Measurements from ENCODE around the gene ZC3H10. TPM values are rescaled to one million over a fixed set of nuclear protein-coding genes. Genes with fewer than 3 reads are reported as not detected.
A peak's percentile ranks its signal among the peaks of the same experiment; 100 is the strongest.

Gene ZC3H10
- total RNA-seq, 5 donors from 2014 or later (not counting 1 experiment from before 2014, with no cell fraction given), result 8.4 to 15.1 (median 11.4) TPM

GRCh38 chr12:56158926-56159461 lies 40.9 kb downstream of the ZC3H10 start:
- Mint-ChIP-seq H3K4me3 (peak overlapping the region; percentile 89 to 99 (median 97)), H3K36me3 (peaks cover 36% of the 10 kb centered on the region), H3K27me3 (no peaks in the 10 kb centered on the region), H3K27ac (peak overlapping the region; percentile 94 to 98), H3K9me3 (no peaks in the 10 kb centered on the region), H3K4me1 (peaks cover 46 to 57% (median 56%) of the 10 kb centered on the region in 3 donors)
- Histone ChIP-seq H3K4me1 (ENCODE audit: control insufficient read depth in 1 of 2, extremely low read depth in 1 of 2, insufficient read depth in 2 of 2, low read length in 2 of 2) (peaks cover 18 to 51% of the 10 kb centered on the region in 2 experiments), H3K27me3 (replicated peaks in 1 of 2; ENCODE audit: control insufficient read depth in 2 of 2, extremely low read depth in 1 of 2, insufficient read depth in 2 of 2, low read length in 1 of 2) (no peaks in the 10 kb centered on the region), H3K27ac (ENCODE audit: low read length) (peak overlapping the region; percentile 93), H3K9me3 (no peaks in the 10 kb centered on the region), H3K36me3 (ENCODE audit: control insufficient read depth in 2 of 2, extremely low read depth in 1 of 2, insufficient read depth in 1 of 2, low read length in 1 of 2) (peaks cover 8 to 46% of the 10 kb centered on the region in 2 donors), H3K4me3 (ENCODE audit: control insufficient read depth in 1 of 2, extremely low read depth in 1 of 2, low read length in 1 of 2) (peak overlapping the region; percentile 91 to 99)
- ChIA-PET POLR2A (interaction anchor here in 1 of 2 donors (0.6 to 1.7 kb wide), 5 partner anchors 31 to 330 kb away, joined by 3 to 5 read pairs (median 3); partner anchors contain the start of genes ESYT1, RAB5B and SMARCC2), CTCF (interaction anchor here in 1 of 2 donors (0.5 to 3.0 kb wide), 6 partner anchors 22 to 129 kb away, joined by 3 to 10 read pairs (median 4); partner anchors contain the start of genes ESYT1, SMARCC2 and ZC3H10)
- WGBS (ENCODE audit: insufficient coverage), result 0% methylated on average over 2 of the region's 6 CpGs
- DNase-seq (peak in 4 of 35 experiments; percentile 9 to 35 (median 22)), ATAC-seq (replicated peaks in 1 of 4) (no peak)

GRCh38 chr12:56159482-56160192 lies 41.6 kb downstream of the ZC3H10 start:
- no peak for DNase-seq

GRCh38 chr12:56160193-56160763 lies 42.2 kb downstream of the ZC3H10 start:
- ChIA-PET CTCF (interaction anchor here in 1 of 2 donors (1.2 to 3.0 kb wide), 4 partner anchors 8 to 33 kb away, joined by 4 to 10 read pairs (median 8); partner anchors contain the start of genes ESYT1, MYL6B and SMARCC2), POLR2A (interaction anchor here (0.5 to 1.7 kb wide), 4 partner anchors 32 to 187 kb away, joined by 3 to 5 read pairs (median 4); partner anchors contain the start of genes ESYT1 (in 1 of the 2), RAB5B (in 1 of the 2), RNF41 (in 1 of the 2) and RPL41 (in 1 of the 2))
- Mint-ChIP-seq H3K4me1 (peaks cover 46 to 54% (median 51%) of the 10 kb centered on the region in 3 donors), H3K4me3 (peak overlapping the region; percentile 89 to 99 (median 97)), H3K36me3 (peaks cover 41% of the 10 kb centered on the region), H3K27ac (peak overlapping the region; percentile 94 to 98), H3K27me3 (no peaks in the 10 kb centered on the region), H3K9me3 (no peaks in the 10 kb centered on the region)
- WGBS (ENCODE audit: insufficient coverage), result 6% methylated on average over 6 of the region's 7 CpGs
- H3K4me1 ChIP-seq (ENCODE audit: control insufficient read depth in 1 of 2, extremely low read depth in 1 of 2, insufficient read depth in 2 of 2, low read length in 2 of 2), result peaks cover 18 to 51% of the 10 kb centered on the region in 2 experiments
- DNase-seq (peak; percentile 36 to 78 (median 61)), ATAC-seq (replicated peaks in 1 of 4) (peak; percentile 50 to 58 (median 54))
- H3K36me3 ChIP-seq (ENCODE audit: control insufficient read depth in 2 of 2, extremely low read depth in 1 of 2, insufficient read depth in 1 of 2, low read length in 1 of 2), result peaks cover 5 to 59% of the 10 kb centered on the region in 2 donors
- peak overlapping the region; percentile 91 to 99 for H3K4me3 ChIP-seq (ENCODE audit: control insufficient read depth in 1 of 2, extremely low read depth in 1 of 2, low read length in 1 of 2)
- no peaks in the 10 kb centered on the region for H3K27me3 ChIP-seq (replicated peaks in 1 of 2; ENCODE audit: control insufficient read depth in 2 of 2, extremely low read depth in 1 of 2, insufficient read depth in 2 of 2, low read length in 1 of 2)
- H3K9me3 ChIP-seq, result no peaks in the 10 kb centered on the region
- H3K27ac ChIP-seq (ENCODE audit: low read length), result peak overlapping the region; percentile 93

More at GRCh38 chr12:56159482-56160192, 41.6 kb downstream of the ZC3H10 start:
- ChIA-PET POLR2A (interaction anchor here (0.5 to 1.7 kb wide), 7 partner anchors 30 to 329 kb away, joined by 3 to 5 read pairs (median 3); partner anchors contain the start of genes ESYT1 (in 1 of the 2), RAB5B (in 1 of the 2), RNF41 (in 1 of the 2) and RPL41 (in 1 of the 2)), CTCF (interaction anchor here in 1 of 2 donors (0.5 to 3.0 kb wide), 5 partner anchors 8 to 128 kb away, joined by 3 to 10 read pairs (median 5); partner anchors contain the start of genes ESYT1, MYL6B, SMARCC2 and ZC3H10)
- ATAC-seq (replicated peaks in 1 of 4), result no peak
- Mint-ChIP-seq H3K27ac (peak overlapping the region; percentile 94 to 98), H3K27me3 (no peaks in the 10 kb centered on the region), H3K4me3 (peak overlapping the region; percentile 89 to 99 (median 97)), H3K36me3 (peaks cover 42% of the 10 kb centered on the region), H3K4me1 (peaks cover 46 to 57% (median 56%) of the 10 kb centered on the region in 3 donors), H3K9me3 (no peaks in the 10 kb centered on the region)
- WGBS (ENCODE audit: insufficient coverage), result 3% methylated on average over 4 of the region's 8 CpGs
- H3K27me3 ChIP-seq (replicated peaks in 1 of 2; ENCODE audit: control insufficient read depth in 2 of 2, extremely low read depth in 1 of 2, insufficient read depth in 2 of 2, low read length in 1 of 2), result no peaks in the 10 kb centered on the region
- H3K4me3 ChIP-seq (ENCODE audit: control insufficient read depth in 1 of 2, extremely low read depth in 1 of 2, low read length in 1 of 2), result peak overlapping the region; percentile 91 to 99
- H3K9me3 ChIP-seq, result no peaks in the 10 kb centered on the region
- peak overlapping the region; percentile 93 for H3K27ac ChIP-seq (ENCODE audit: low read length)
- peaks cover 8 to 53% of the 10 kb centered on the region in 2 donors for H3K36me3 ChIP-seq (ENCODE audit: control insufficient read depth in 2 of 2, extremely low read depth in 1 of 2, insufficient read depth in 1 of 2, low read length in 1 of 2)
- peaks cover 18 to 51% of the 10 kb centered on the region in 2 experiments for H3K4me1 ChIP-seq (ENCODE audit: control insufficient read depth in 1 of 2, extremely low read depth in 1 of 2, insufficient read depth in 2 of 2, low read length in 2 of 2)

- H3K4me1 Mint-ChIP-seq, result peaks cover 46 to 49% (median 47%) of the 10 kb centered on the region in 3 donors
- Histone ChIP-seq H3K4me3 (ENCODE audit: control insufficient read depth in 1 of 2, extremely low read depth in 1 of 2, low read length in 1 of 2) (peak overlapping the region; percentile 91 to 99), H3K4me1 (ENCODE audit: control insufficient read depth in 1 of 2, extremely low read depth in 1 of 2, insufficient read depth in 2 of 2, low read length in 2 of 2) (peaks cover 18 to 51% of the 10 kb centered on the region in 2 experiments), H3K27ac (ENCODE audit: low read length) (peak overlapping the region; percentile 93), H3K9me3 (no peaks in the 10 kb centered on the region), H3K27me3 (replicated peaks in 1 of 2; ENCODE audit: control insufficient read depth in 2 of 2, extremely low read depth in 1 of 2, insufficient read depth in 2 of 2, low read length in 1 of 2) (no peaks in the 10 kb centered on the region), H3K36me3 (ENCODE audit: control insufficient read depth in 2 of 2, extremely low read depth in 1 of 2, insufficient read depth in 1 of 2, low read length in 1 of 2) (peaks cover 5 to 67% of the 10 kb centered on the region in 2 donors)
- peak overlapping the region; percentile 94 to 98 for H3K27ac Mint-ChIP-seq
- H3K4me3 Mint-ChIP-seq, result peak overlapping the region; percentile 89 to 99 (median 97)
- H3K36me3 Mint-ChIP-seq, result peaks cover 44% of the 10 kb centered on the region
- CTCF ChIA-PET, result interaction anchor here in 1 of 2 donors (0.6 to 1.6 kb wide), 3 partner anchors 9 to 28 kb away, joined by 3 to 7 read pairs (median 4); partner anchors contain the start of genes MYL6B and SMARCC2
- DNase-seq (no peak), ATAC-seq (replicated peaks in 1 of 4) (no peak)
- H3K9me3 Mint-ChIP-seq, result no peaks in the 10 kb centered on the region
- POLR2A ChIA-PET, result interaction anchor here in 1 of 2 donors (0.7 kb wide), 1 partner anchor 172 kb away, joined by 4 read pairs; no protein-coding TSS in a partner anchor
- WGBS (ENCODE audit: insufficient coverage), result 90% methylated on average over 8 of the region's 11 CpGs
- no peaks in the 10 kb centered on the region for H3K27me3 Mint-ChIP-seq
Observed at GRCh38 chr12:56160894-56161689, 43.0 kb downstream of the ZC3H10 start.

GRCh38 chr12:56161690-56162351 lies 43.8 kb downstream of the ZC3H10 start:
- H3K36me3 ChIP-seq (ENCODE audit: control insufficient read depth in 2 of 2, extremely low read depth in 1 of 2, insufficient read depth in 1 of 2, low read length in 1 of 2), result peaks cover 5 to 73% of the 10 kb centered on the region in 2 donors
- Mint-ChIP-seq H3K27ac (peak overlapping the region; percentile 85 to 94), H3K36me3 (peaks cover 44% of the 10 kb centered on the region), H3K9me3 (no peaks in the 10 kb centered on the region), H3K4me3 (peak overlapping the region; percentile 21 to 97 (median 63)), H3K4me1 (peaks cover 46 to 49% (median 47%) of the 10 kb centered on the region in 3 donors), H3K27me3 (no peaks in the 10 kb centered on the region)
- POLR2A ChIA-PET, result interaction anchor here (0.5 to 1.2 kb wide), 5 partner anchors 12 to 974 kb away, joined by 3 to 4 read pairs (median 3); partner anchors contain the start of gene RPL41 (in 1 of the 2)
- H3K9me3 ChIP-seq, result no peaks in the 10 kb centered on the region
- peaks cover 18 to 49% of the 10 kb centered on the region in 2 experiments for H3K4me1 ChIP-seq (ENCODE audit: control insufficient read depth in 1 of 2, extremely low read depth in 1 of 2, insufficient read depth in 2 of 2, low read length in 2 of 2)
- CTCF ChIA-PET, result interaction anchor here in 1 of 2 donors (0.6 to 1.6 kb wide), 2 partner anchors 21 to 27 kb away, joined by 3 to 7 read pairs; partner anchors contain the start of gene SMARCC2
- no CpG with 5 or more reads among the region's 10 CpGs for WGBS (ENCODE audit: insufficient coverage)
- H3K27ac ChIP-seq (ENCODE audit: low read length), result peak overlapping the region; percentile 93
- no peaks in the 10 kb centered on the region for H3K27me3 ChIP-seq (replicated peaks in 1 of 2; ENCODE audit: control insufficient read depth in 2 of 2, extremely low read depth in 1 of 2, insufficient read depth in 2 of 2, low read length in 1 of 2)
- H3K4me3 ChIP-seq (ENCODE audit: control insufficient read depth in 1 of 2, extremely low read depth in 1 of 2, low read length in 1 of 2), result no peak overlapping the region
- DNase-seq (no peak), ATAC-seq (replicated peaks in 1 of 4) (no peak)

Measured in T-cell (primary cell).